HG02970 (cell line): ENCODE results near the gene CDKL4.
"Not testable (repeated sequence)": the region's sequence is repeated elsewhere in the genome, so short reads cannot be mapped to it uniquely, and the experiment has no call there.

ENCODE experiments used
- ATAC-seq: cut with Tn5 transposase; IDR thresholded peaks from one replicate; pipeline ENCODE4 v1.9.1; 2021; ENCODE audit warnings: mild to moderate bottlenecking, moderate library complexity, moderate number of reproducible peaks; ENCODE audit not compliant: unreplicated experiment, low FRiP score

Gene CDKL4

DNA sequence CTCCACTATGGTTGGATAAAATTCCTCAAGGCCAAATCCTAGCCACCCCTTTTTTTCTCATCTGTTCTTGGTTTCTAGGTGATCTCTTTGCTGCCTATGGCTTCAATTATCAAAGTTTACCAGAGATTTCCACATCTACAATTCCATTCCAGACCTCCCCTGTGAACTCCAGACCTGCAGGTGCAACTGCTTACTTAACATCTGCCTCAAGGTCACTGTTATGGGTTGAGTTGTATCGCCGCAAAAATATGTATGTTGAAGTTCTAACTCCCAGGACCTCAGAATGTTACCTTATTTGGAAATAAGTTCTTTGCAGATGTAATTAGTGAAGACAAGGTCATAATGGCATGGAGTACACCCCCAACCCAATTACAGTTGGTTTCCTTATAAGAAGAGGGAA, 62.5 kb downstream of the CDKL4 start:
- ATAC-seq, result no peak

DNA sequence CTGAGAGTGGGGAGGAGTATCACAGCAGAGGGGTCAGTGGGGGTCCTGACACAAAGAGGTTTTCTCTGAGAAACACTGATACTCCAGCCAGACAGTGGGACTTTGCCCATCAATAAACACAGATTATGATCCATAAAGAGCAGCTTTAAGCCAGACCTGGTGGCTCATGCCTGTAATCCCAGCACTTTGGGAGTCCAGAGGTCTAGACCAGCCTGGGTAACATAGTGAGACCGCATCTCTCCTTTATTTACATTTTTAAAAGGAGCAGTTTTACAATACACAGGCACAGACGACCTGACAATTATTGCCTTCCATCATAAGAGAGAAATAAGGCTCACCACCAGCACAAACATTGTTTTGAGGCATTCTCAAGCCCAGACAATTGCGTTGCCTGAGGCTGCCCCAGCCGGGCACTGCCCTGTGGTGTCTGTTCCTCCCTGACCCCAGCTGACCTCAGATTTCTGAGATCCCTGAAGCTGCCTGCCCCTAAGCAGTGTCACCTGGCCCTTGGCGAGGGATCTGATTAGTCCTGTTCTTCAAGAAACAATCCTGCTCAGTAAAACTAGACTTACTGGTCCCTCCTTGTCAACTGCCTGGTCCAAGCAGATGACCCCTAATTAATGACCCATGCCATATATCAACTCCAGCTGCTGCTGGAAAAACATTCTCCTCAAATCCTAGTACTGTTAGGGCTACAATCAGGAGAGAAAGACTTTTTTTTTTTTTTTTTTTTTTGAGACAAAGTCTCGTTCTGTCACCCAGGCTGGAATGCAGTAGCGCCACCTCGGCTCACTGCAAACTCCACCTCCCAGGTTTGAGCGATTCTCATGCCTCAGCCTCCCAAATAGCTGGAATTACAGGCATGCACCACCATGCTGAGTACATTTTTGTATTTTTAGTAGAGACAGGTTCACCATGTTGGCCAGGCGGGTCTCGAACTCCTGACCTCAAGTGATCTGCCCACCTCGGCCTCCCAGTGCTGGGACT, 63.5 kb downstream of the CDKL4 start:
- ATAC-seq, result no peak

DNA sequence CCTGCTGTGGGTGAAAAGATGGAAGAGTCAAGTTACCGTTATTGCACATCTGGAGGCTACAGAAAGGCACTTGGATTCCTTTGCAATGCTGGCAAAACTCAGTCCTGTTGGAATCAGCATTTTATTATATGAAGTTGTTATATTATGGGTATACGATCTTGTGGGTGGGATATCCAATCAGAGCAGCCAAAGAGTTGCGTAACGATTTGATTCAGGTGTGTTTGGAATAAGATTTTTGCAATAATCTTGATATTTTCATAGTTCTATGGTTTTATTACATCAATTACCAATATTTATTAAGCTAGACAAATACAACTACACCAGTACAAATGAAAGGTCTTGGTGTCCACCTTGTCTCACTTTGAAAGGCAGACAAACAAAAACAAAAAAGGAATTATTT, 65.0 kb downstream of the CDKL4 start:
- no peak for ATAC-seq

DNA sequence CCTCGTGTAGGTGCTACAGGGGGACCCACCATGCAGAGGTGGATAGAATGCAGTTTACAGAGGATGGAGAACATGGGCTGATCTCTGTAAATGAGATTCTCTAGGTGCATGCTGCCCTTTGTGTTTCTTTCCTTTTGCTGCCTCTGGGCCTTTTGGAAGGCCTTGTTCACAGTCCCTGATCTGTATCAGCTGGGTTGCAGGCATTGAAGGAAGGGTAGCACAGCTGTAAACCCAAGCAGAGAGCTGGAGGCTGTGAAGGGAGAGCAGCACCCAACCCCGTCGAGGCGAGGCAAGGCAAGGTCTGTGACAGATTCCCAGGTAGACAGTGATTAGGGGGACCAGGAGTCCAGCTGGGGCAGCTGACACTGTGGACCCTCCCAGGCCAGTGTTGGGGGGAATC, 66.8 kb downstream of the CDKL4 start:
- ATAC-seq, result no peak

DNA sequence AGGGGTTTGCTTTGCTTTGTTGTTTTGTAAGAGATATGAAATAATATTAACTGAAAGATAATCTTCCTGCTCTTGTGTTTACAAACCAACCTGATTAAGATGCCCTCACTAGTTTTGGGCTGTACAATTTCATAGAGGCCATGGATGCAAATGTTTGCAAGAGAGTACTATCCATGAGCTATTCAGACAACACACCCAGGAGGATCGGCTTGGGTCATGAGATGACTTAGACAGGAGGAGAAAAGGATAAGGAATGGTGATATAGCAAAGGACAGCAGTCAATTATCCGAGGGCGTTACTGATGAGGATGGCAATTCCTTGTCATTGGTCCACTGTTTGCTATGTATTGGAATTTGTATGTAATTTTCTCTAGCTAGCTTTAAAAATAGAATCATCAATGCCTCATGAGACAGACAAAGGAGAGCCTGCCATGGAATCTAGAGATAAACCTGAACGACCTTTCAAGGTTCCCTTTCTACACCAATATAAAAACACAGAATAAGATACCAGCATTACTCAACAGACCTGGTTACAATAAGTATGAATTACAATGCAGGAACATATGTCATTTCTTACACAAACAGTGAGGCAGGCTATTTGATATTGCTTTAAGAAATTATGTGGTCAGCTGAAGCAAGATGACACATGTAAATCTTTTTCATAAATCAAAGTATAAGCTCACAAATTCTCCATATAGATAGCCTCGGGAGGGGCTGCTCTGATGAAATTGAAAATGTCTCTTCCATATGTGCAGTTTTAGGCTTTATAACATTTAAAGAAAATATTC, 68.6 kb downstream of the CDKL4 start:
- no peak for ATAC-seq

DNA sequence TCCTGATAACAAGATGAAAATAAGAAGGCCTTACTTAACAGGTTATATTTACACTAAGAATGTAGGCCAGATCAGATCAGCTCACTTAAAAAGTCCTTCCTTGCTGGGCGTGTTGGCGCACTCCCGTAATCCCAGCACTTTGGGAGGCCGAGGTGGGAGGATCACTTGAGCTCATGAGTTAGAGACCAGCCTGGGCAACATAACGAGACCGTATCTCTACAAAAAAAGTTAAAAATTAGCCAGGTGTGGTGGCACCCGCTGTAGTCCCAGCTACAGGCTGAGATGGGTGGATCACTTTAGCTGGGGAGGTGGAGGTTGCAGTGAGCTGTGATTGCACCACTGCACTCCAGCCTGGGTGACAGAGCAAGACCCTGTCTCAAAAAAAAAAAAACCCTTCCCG, 69.7 kb downstream of the CDKL4 start:
- no peak for ATAC-seq

DNA sequence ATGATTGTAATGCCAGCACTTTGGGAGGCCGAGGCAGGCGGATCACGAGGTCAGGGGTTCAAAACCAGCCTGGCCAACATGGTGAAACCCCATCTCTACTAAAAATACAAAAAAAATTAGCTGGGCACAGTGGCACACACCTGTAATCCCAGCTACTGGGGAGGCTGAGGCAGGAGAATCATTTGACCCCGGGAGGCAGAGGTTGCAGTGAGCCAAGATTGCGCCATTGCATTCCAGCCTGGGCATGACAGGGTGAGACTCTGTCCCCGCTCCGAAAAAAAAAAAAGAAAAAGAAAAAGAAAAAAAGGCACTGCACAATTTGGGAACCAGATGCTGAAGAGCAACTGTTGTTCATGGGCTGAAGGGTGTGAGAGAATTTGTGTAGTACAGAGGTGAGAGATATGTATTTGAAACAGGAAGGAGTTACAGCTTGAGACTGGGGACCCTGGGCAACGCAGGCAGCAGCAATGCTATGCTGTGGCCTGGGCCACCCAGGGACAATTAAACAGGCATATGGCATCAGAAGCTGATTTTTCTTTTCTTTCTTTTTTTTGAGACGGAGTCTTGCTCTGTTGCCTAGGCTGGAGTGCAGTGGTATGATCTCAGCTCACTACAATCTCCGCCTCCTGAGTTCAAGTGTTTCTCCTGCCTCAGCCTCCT, 71.6 kb downstream of the CDKL4 start:
- not testable (repeated sequence) for ATAC-seq

DNA sequence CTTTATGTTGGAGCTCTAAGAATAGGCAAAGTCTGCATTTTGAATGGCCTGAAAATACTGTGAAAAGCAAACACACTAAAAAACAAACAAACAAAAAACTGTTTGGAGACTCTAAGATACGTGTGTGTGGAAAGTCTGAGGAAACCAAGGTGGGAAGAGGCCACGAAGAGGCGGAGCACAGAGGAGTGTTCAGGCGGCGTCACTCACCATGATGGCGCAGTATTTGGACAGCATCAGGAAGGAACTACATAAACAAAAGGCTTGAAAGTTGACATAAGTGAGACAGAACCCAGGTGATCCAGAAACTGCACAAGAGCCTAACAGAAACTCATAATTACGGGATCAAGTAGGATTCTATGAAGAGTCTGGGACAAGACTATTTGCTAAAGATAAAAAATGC, 72.1 kb downstream of the CDKL4 start:
- ATAC-seq, result no peak

DNA sequence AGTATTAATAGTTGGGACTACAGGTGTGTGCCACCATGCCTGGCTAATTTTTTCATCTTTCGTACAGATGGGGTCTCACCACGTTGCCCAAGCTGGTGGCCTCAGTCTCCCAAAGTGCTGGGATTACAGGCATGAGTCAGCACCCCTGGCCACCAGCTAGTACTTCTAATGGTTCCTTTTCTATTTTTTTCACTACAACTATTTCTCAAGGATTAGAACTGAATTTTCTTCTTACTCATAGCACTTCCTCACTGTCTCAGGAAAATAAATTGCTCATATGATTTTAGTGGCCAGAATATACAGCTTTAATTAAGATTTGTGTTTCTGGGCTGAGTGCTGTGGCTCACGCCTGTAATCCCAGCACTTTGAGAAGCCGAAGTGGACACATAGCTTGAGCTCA, 79.7 kb downstream of the CDKL4 start:
- ATAC-seq, result no peak

DNA sequence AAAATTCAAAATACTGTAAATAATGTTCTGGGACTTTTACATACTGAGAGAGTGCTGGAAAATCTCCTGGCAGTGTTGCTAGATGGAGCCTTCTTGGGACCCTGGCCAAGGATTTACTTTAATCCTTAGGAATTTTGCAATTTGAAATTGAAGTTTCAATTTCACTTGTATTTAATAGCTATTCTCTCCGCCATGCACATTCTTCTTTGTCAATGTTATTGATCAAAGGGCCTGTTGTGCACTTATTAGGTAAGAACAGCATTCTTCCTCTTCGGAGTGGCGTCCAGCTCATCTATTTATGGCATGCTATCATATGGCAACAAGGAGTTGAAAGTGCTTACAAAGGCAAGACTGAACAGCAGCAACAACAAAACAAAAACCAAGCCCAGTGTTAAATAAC, 82.8 kb downstream of the CDKL4 start:
- no peak for ATAC-seq

DNA sequence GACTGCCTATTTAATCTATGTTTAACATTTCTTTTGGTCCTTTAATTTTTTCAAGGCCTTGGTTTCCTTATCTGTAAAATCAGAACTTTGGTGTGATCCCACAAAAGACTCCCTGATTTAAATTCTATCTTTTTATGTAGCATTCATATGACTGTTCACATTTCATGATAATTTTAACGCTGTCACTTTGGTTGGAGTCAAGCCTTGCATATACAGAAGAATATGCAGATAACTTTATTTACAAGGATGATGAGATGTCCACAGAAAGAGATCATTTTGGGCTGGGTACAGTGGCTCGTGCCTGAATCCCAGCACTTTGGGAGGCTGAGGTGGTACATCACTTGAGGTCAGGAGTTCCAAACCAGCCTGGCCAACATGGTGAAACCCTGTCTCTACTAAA, 84.5 kb downstream of the CDKL4 start:
- ATAC-seq, result no peak

DNA sequence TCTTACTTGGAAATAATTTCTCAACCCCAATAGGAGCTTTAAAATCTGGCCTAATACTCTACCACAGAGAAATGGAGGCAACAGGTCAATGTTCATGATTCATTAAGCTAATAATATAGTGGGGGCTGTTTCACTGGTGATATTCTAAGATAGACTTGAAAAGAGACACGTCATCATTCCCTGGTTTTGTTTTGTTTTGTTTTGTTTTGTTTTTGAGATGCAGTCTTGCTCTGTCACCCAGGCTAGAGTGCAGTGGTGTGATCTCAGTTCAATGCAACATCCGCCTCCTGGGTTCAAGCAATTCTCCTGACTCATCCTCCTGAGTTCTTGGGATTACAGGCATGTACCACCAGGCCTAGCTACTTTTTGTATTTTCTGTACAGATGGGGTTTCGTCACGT, 85.4 kb downstream of the CDKL4 start:
- ATAC-seq, result no peak

DNA sequence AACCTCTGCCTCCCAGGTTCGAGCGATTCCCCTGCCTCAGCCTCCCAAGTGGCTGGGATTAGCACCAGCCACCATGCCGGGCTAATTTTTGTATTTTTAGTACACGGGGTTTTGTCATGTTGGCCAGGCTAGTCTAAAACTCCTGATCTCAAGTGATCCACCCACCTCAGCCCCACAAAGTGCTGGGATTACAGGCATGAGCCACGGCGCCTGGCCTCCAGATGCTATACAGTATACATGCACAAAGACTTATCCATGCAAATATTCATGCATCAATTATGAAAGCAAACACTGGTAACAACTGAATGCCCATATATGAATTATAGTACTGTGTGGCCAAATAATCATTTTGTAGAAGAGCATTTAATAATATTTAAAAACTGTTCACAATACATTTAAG, 86.9 kb downstream of the CDKL4 start:
- ATAC-seq, result no peak

DNA sequence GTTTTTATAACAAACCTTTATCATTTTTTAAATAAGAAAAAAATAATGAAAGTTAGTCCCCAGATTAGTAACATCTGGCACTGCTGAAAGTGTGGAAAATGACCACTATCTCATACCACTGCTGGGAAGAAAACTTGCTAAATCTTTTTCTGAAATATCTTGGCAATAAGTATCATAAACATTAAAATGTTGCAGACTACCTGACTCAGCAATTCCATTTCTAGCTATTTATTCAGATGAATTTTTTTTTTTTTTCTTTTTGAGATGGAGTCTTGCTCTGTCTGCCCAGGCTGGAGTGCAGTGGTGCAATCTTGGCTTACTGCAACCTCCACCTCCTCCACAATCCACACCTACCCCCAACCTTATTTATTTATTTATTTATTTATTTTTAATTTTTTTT, 87.7 kb downstream of the CDKL4 start:
- ATAC-seq, result no peak

DNA sequence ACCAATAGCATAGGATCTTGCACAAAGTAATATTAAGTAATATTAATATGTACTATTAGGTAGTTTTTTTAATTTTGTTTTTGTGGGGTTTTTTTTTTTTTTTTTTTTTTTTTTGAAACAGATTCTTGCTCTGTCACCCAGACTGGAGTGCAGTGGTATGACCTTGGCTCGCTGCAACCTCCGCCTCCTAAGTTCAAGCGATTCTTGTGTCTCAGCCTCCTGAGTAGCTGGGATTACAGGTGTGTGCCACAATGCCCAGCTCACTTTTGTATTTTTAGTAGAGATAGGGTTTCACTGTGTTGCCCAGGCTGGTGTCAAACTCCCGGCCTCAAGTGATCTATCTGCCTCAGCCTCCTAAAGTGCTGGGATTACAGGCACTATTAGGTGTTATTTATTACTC, 88.2 kb downstream of the CDKL4 start:
- not testable (repeated sequence) for ATAC-seq

DNA sequence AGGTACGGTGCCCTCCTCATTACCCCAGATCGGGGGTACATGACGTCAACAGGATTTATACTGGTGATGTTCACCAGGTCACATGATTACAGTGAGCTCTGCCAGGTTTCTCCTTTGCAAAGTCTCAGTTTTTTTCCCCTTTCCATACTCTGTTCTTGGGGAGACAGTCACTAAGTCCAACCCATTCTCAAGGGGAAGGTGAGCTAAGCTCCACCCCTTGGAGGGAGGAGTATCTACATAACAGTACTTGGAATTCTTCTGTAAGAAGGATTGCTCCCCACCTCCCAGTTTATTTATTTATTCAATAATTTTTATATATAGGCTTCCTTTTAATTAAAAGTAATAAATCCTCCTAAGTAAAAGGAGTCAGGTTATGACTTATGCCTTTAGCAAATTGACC, 88.8 kb downstream of the CDKL4 start:
- no peak for ATAC-seq

DNA sequence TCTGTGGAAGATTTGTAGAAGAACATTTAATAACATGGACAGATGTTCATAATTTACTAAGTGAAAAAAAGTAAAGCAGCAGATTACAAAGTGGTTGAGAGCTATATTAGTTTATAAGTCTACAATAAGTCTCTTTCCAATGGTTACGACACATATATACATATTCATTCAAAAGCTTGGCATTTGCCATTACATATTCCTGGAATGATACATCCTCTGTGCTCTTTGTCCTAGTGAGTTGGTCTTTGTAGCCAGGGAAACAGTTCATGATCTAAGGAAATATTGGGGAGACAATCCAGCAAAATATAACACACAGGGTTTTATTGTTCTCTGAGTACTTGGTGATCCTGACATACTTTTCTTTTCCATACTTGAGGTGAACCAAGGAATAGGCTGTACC, 90.5 kb downstream of the CDKL4 start:
- no peak for ATAC-seq

DNA sequence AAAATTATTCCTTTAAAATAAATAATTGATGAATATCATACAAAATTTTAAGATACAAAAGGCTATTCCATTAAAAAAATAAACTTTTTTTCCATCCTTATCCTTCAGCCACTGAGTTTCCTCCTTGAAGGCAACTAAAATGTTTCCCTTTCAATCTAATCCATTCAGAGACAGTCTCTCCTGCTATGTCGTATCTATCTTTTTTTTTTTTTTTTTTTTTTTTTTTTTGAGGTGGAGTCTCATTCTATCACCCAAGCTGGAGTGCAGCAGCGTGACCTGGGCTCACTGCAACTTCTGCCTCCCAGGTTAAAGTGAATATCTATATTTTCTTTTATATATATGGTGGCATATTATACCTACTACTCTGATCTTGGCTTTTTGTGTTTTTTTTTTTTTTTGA, 91.3 kb downstream of the CDKL4 start:
- ATAC-seq, result no peak

DNA sequence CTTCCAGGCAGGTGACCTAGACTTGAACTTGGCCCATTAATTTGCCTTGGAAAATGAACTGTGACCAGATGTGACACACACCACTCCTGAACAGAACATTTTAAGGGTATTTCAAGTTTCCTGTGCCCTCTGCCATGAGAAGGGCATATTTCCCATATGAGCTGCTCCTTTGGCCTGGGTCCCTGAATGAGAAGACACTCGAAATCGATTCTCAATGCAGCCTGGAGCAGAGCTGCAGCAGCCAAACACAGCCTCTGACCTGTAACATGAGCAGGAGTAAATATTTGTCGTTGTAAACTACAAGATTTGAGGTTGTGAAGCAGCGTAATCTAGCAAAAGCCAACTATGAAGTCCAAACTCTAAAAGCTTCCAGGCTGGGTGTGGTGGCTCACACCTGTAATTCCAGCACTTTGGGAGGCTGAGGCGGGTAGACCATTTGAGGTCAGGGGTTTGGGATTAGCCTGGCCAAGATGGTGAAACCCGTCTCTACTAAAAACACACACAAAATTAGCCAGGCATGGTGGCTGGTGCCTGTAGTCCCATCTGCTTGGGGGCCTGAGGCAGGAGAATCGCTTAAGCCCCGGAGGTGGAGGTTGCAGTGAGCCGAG, 92.8 kb downstream of the CDKL4 start:
- no peak for ATAC-seq

DNA sequence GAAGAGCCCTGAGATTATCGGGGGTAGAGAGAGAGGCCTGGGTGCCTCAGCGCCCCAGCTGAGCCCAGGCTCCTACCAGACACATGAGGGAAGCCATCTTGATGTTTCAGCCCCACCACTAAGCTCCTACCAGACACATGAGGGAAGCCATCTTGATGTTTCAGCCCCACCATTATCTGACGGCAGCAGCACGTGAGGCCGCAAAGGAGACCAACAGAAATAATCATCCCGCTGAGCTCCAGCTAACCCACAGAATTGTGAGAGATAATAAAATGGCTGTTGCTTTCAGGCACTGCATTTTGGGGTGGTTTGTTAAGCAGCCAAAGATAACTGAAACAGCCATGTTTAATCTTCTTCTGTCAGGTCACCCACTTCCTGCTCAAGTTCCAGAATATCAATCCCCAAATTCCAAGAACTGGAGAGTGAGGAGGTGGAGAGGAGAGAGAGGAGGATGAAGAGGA, 93.6 kb downstream of the CDKL4 start:
- no peak for ATAC-seq

DNA sequence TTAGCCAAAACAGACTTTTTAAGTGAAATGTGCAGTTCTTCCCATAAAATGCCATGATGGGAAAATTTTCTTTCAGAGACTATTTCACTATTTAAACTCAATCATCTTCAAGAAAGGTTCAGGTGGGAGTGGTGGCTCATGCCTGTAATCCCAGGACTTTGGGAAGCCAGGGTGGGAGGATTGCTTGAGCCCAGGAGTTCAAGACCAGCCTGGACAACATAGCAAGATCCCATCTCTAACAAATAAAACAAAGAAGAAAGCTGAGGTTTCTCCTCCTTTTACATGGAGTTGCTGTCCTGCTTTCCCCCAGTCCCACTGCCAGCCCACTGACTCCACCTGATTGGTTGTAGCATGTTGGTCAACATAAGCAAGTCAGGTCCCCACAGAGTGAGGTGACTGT, 97.1 kb downstream of the CDKL4 start:
- ATAC-seq, result no peak
